ENCODE results near the gene VDAC1. TPM values are rescaled to one million over a fixed set of nuclear protein-coding genes. Genes with fewer than 3 reads are reported as not detected.
"Not testable (repeated sequence)": the region's sequence is repeated elsewhere in the genome, so short reads cannot be mapped to it uniquely, and the experiment has no call there.

The VDAC1 gene
- total and polyA plus RNA-seq, 2 of the 8 experiments (the other 6 are each of a cell fraction or from before 2014, with no cell fraction given) = 111 to 301 TPM

- no peak for TF ChIP-seq RFX5 (IDR thresholded peaks at IDR 0.05; ENCODE audit: borderline replicate concordance, low read depth, low read length)
These were observed 68.1 kb downstream of the VDAC1 start (continued) for GRCh38 chr5:133936651-133937015.

- POLR2A ChIA-PET (ENCODE audit: partially characterized antibody); H4K5ac ChIP-seq (ENCODE audit: insufficient read length, low read depth, low read length); H2BK5ac ChIP-seq (ENCODE audit: low read depth, low read length); H3K14ac ChIP-seq (ENCODE audit: insufficient read length); FAIRE-seq; H4K8ac ChIP-seq (ENCODE audit: extremely low read depth, insufficient read depth, low read length); H3K27ac ChIP-seq (ENCODE audit: low read depth, low read length); H3K4me3 ChIP-seq (ENCODE audit: extremely low read depth in 1 of 4, insufficient read depth in 2 of 4, low read depth in 3 of 4, low read length in 4 of 4); H3K23me2 ChIP-seq (ENCODE audit: low read depth, low read length); H2AFZ ChIP-seq (ENCODE audit: low read length); H2BK20ac ChIP-seq (ENCODE audit: low read length); H3K4ac ChIP-seq (replicated peaks; ENCODE audit: insufficient read length, low read depth, low read length); H3K4me1 ChIP-seq (replicated peaks in 1 of 4; ENCODE audit: control insufficient read depth in 3 of 4, insufficient read depth in 4 of 4, low read length in 3 of 4); H3K18ac ChIP-seq (ENCODE audit: extremely low read depth, low read length); H2AK5ac ChIP-seq (ENCODE audit: low read depth, low read length); H2BK15ac ChIP-seq (ENCODE audit: low read length); H4K91ac ChIP-seq (replicated peaks; ENCODE audit: insufficient read length, low read length); H3K4me2 ChIP-seq (ENCODE audit: insufficient read depth in 1 of 2, low read depth in 2 of 2, low read length in 2 of 2); H3K9ac ChIP-seq (replicated peaks in 1 of 4; ENCODE audit: extremely low read depth in 1 of 4, low read depth in 3 of 4, low read length in 3 of 4); H4K20me1 ChIP-seq (replicated peaks in 1 of 2; ENCODE audit: control insufficient read depth in 1 of 2, insufficient read depth in 2 of 2, low read length in 2 of 2); H3K36me3 ChIP-seq (ENCODE audit: control insufficient read depth in 2 of 4, insufficient read depth in 4 of 4, low read length in 3 of 4); H3K56ac ChIP-seq (replicated peaks; ENCODE audit: insufficient read length, low read depth, low read length); H2BK12ac ChIP-seq (ENCODE audit: low read depth, low read length); H3K23ac ChIP-seq (ENCODE audit: insufficient read length); H3K9me3 ChIP-seq (ENCODE audit: insufficient read depth in 2 of 2, low read depth in 1 of 2, low read length in 1 of 2); H3K27me3 ChIP-seq (replicated peaks in 1 of 4; ENCODE audit: control insufficient read depth in 3 of 4, extremely low read depth in 1 of 4, insufficient read depth in 3 of 4, low read length in 3 of 4); H2BK120ac ChIP-seq (replicated peaks; ENCODE audit: low read depth, low read length); DNase-seq (ENCODE audit: low read depth in 1 of 2, low spot score in 2 of 2); H3K79me1 ChIP-seq (ENCODE audit: low read depth, low read length); H3K79me2 ChIP-seq (ENCODE audit: control insufficient read depth in 1 of 2, insufficient read depth in 2 of 2, low read length in 2 of 2): not testable (repeated sequence)
- CTCF ChIA-PET (ENCODE audit: partially characterized antibody) = interaction anchor here (0.9 to 1.6 kb wide), 3 partner anchors 13 to 515 kb away, joined by 3 to 4 read pairs (median 3); no protein-coding TSS in a partner anchor
- 99% methylated on average over 9 of the region's 10 CpGs; no CpG with 5 or more reads in 1 of the 2 experiments for WGBS, 2 experiments (ENCODE audit: extremely low coverage in 1 of 2, insufficient coverage in 1 of 2, insufficient read length in 1 of 2, insufficient replicate concordance in 2 of 2, low coverage in 1 of 2, low lambda C conversion rate in 2 of 2, missing lambda C conversion rate in 1 of 2)
These were observed 68.7 kb downstream of the VDAC1 start for GRCh38 chr5:133935991-133936650.

Data from H1 (cell line).